ENCODE measurements around the gene RNU6-9.
"Not testable (repeated sequence)": the region's sequence is repeated elsewhere in the genome, so short reads cannot be mapped to it uniquely, and the experiment has no call there.

Gene RNU6-9

DNA sequence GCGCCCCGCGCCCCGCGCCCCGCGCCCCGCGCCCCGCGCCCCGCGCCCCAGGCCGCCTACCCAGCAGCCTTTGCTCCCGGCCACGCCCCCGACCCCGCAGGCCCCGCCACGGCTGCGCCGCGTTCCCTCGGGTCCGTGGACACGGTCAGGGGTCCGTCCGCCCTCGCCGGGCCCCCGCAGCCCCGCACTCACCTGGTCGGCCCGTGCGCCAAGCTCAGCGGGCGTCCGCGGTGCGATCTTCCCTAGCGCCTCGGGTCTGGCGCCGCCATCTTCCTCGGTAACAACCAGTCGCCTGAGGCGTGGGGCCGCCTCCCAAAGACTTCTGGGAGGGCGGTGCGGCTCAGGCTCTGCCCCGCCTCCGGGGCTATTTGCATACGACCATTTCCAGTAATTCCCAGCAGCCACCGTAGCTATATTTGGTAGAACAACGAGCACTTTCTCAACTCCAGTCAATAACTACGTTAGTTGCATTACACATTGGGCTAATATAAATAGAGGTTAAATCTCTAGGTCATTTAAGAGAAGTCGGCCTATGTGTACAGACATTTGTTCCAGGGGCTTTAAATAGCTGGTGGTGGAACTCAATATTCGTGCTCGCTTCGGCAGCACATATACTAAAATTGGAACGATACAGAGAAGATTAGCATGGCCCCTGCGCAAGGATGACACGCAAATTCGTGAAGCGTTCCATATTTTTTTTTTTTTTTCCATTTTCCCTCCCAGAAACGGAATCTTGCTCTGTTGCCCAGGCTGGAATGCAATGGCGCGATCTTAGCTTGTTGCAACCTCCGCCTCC, at the start of gene RNU6-9, which contains the start of gene MED16:
Gene RNU6-9 (plus strand): TSS at position 591 of the 796 bp plus-strand sequence.
Gene MED16 (minus strand): TSS at position 294 of the 796 bp plus-strand sequence. CDS start 2,056 bp downstream, outside the sequence.
- peak; percentile 89 for DNase-seq

DNA sequence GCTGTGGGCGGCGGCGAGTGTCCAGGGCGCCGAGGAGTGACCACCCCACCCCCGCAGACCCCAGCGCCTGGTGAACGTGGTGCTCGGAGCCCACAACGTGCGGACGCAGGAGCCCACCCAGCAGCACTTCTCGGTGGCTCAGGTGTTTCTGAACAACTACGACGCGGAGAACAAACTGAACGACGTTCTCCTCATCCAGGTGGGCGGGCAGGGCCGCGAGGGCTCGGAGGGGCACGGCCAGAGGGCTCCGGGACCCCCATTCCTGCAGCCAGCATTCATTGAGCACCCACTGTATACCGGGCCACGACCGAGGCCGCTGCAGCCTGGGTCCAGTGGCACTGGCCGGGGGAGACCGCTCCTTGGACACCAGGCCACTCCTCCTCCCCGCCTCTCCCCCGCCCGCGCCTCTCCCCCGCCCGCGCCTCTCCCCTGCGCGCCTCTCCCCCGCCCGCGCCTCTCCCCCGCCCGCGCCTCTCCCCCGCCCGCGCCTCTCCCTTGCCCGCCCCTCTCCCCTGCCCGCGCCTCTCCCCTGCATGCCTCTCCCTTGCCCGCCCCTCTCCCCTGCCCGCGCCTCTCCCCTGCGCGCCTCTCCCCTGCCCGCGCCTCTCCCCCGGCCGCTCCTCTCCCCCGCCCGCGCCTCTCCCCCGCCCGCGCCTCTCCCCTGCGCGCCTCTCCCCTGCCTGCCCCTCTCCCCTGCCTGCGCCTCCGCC, 49.3 kb upstream of the RNU6-9 start:
- DNase-seq, result peak; percentile 12

DNA sequence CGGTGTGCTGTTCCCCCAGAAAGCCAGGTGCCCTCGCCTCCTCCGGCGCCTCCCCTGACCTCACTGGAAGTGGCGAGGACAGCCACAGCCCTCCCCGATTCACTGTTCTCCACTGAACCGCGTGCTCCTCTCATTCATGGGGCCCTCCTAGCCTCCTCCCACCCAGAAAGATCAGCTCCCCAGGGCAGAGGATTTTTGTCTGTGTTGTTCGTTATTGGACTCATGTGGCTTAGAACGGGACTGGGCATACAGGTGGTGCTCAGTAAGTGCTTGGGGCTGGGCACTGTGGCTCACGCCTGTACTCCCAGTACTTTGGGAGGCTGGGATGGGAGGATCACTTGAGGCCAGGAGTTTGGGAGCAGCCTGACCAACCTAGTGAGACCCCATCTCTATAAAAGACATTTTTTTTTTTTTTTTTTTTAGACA, 48.7 kb upstream of the RNU6-9 start:
- peak; percentile 9 for DNase-seq

DNA sequence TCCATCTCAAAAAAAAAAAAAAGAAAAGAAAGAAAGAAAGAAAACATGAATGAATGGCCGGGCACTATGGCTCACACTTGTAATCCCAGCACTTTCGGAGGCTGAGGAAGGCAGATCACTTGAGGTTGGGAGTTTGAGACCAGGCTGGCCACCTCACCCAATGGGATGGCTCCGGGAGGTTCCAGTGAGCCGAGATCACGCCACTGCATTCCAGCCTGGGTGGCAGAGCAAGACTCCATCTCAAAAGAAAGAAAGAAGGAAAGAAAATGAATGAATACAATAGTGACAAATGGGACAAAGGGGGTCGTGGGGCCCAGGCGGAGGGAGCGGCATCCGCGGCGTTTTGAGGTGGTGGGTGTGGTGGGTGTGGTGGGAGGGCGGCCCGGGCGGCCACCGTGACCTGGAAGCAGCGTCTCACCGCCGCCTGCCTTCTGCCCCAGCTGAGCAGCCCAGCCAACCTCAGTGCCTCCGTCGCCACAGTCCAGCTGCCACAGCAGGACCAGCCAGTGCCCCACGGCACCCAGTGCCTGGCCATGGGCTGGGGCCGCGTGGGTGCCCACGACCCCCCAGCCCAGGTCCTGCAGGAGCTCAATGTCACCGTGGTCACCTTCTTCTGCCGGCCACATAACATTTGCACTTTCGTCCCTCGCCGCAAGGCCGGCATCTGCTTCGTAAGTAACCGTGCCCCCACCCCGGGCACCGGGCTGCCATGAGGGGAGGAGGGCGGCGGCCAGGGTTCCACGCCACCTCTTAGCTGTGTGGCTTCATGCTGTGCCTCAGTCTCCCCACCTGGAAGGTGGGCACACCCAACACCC, 47.4 kb upstream of the RNU6-9 start:
- DNase-seq, result no peak

DNA sequence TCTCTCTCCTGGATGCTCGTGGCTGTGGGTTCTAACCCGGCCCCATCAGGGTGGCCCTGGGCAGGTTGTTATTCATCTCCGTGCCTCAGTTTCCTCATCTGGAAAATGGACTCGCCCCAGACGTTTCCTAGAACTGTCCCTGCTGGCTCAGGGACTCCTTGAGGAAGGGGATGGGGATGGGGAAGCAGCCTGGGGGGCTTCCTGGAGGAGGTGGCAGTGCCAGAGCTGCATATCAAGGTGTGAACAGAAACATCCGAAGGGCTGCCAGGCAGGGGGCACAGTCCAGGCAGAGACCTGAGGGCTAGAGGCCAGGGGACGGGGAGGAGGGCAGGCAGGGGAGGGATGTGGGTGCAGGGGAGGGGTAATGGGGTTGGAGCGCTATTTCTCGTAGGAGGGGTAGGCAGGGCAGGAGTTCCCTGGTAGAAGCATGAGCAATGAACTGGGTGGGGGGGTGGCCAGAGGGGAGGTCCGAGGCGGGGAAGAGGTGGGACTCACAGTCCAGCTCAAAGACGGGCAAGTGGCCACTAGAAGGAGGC, 44.8 kb upstream of the RNU6-9 start:
- no peak for DNase-seq

DNA sequence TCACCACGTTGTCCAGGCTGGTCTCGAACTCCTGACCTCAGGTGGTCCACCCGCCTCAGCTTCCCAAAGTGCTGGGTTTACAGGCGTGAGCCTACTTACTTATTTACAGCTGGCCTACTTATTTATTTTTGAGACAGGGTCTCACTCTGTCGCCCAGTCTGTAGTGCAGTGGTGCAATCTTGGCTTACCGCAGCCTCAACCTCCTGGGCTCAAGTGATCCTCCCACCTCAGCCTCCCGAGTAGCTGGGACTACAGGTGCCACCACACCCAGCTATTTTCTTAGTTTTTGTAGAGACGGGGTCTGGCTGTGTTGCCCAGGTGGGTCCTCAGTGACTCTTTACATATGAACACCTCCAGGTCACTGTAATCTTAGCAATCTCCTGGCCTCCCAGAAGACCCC, 44.1 kb upstream of the RNU6-9 start:
- not testable (repeated sequence) for DNase-seq

DNA sequence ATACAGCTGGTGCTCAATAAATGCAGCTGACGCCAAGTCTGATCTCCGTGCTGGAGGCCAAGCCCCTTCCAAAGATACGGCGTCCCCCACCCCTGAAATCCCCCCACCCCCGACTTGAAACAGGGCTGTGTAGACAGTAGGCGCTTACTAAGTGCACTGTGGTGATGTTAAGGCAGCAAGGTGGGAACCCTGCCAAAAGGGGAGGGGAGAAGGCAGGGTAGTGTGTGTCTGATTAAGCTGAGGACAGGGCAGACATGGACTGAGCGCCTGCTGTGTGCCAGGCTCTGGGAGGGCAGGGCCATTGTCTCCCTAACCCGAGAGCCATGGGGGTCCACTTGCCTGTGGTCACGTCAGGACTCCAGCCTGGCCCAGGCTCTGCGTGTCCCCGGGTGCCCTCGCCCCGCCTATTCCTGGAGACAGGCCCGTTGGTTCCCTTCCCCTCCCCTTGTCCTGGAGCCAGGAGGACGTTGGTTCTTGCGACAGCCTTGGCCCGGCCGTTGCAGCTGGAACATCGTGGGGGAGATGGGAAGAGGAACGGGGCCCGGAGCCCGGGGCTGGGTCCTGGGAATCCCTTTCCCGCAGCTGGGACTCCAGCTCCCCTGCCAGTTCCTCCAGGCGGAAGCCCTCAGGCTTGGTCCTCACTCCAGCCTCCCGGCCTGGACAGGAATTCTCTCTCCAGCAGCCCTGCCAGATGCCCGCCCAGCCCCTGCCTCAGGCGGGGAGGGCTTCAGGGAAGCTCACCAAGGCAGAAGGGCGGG, 42.9 kb upstream of the RNU6-9 start:
- peak; percentile 22 for DNase-seq

DNA sequence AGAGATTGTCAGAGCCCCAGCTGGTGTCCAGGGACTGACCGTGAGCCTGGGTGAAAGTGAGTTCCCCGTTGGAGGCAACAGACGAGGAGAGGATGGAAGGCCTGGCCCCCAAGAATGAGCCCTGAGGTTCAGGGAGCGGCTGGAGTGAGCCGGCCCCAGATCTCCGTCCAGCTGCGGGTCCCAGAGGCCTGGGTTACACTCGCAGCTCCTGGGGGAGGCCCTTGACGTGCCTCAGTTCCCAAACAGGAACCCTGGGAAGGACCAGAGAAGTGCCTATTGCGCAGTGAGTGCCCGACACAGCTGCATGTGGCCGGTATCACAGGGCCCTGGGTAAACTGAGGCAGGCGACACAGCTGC, 42.3 kb upstream of the RNU6-9 start:
- no peak for DNase-seq

DNA sequence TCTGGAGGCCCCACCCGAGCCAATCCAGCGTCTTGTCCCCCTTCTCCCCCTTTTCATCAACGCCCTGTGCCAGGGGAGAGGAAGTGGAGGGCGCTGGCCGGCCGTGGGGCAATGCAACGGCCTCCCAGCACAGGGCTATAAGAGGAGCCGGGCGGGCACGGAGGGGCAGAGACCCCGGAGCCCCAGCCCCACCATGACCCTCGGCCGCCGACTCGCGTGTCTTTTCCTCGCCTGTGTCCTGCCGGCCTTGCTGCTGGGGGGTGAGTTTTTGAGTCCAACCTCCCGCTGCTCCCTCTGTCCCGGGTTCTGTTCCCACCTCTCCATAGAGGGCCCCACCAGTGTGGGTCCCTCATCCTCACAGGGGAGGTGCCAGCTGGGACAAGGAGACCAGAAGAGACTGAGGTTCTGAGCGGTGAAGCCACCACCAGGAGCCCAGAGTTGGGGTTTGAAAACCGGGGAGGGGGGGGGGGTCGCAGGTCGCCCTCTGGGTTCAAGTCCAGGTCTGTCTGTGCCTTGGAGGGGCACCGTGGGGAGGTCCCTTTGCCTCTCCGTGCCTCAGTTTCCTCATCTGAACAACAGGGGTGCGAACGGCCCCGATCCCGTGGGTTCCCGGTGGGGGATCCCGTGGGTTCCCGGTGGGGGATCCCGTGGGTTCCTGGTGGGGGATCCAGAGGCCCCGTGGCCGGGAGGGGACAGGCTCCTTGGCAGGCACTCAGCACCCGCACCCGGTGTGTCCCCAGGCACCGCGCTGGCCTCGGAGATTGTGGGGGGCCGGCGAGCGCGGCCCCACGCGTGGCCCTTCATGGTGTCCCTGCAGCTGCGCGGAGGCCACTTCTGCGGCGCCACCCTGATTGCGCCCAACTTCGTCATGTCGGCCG, 40.9 kb upstream of the RNU6-9 start, which contains the start of gene ELANE:
Gene ELANE (plus strand): TSS at position 168 of the 878 bp plus-strand sequence. CDS start 26 bp downstream, at position 194.
- no peak for DNase-seq

DNA sequence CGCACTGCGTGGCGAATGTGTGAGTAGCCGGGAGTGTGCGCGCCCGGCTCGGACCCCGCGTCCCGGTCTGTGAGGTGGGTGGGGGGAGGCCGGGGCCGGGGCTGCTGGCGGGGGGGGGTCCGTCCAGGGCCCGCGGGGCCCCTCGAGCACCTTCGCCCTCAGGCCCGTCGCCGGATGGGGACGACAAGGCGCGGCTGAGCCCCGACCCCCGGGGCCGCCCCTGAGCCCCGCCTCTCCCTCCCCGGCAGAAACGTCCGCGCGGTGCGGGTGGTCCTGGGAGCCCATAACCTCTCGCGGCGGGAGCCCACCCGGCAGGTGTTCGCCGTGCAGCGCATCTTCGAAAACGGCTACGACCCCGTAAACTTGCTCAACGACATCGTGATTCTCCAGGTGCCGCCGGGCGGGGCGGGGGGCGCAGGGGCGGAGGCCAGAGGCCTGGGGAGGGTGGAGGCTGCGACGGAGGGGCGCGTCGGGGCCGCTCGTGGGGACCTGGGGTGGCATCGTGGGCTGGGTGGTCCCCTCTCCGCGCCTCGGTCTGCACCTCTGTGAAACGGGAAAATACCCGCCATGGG, 40.2 kb upstream of the RNU6-9 start:
- DNase-seq, result no peak

DNA sequence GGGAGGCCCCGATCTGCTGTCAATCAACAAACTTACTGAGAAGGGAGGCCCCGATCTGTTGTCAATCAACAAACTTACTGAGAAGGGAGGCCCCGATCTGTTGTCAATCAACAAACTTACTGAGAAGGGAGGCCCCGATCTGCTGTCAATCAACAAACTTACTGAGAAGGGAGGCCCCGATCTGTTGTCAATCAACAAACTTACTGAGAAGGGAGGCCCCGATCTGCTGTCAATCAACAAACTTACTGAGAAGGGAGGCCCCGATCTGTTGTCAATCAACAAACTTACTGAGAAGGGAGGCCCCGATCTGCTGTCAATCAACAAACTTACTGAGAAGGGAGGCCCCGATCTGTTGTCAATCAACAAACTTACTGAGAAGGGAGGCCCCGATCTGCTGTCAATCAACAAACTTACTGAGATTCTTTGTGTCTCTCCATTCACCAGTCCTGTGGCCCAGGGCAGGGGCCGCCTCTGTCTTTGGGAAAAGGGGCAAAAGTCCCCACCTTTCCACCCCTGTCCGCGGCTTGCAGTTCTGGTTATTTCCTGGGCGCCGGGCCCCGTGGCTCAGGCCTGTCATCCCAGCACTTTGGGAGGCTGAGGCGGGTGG, 39.6 kb upstream of the RNU6-9 start:
- not testable (repeated sequence) for DNase-seq

DNA sequence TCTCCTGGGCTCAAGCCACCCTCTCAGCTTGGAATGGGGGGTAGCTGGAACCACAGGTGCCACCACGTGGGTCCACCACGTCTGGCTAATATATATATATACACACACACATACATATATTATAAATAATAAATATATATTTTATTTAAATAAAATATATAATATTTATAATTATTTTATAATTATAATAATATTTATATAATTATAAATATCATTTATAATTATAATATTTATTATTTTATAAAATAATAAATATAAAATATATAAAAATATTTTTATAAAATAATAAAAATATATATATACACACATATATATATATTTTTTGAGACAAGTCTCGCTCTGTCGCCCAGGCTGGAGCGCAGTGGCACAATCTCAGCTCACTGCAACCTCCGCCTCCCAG, 38.7 kb upstream of the RNU6-9 start:
- DNase-seq, result no peak

DNA sequence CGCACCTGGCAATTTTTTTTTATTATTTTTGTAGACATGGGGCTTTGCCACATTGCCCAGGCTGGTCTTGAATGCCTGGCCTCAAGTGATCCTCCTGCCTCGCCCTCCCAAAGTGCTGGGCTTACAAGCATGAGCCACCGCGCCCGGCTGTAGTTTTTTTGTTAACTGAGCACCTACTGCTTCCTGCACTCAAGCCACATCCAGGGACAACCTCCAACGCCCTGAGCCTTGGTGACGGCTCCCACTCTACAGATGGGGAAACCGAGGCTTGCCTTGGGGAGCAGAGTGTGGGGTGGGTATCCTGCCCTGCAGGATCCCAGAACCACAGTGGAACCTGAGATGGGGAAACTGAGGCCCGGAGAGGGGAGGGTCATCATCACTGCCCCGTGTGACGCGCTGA, 38.1 kb upstream of the RNU6-9 start:
- DNase-seq, result no peak

DNA sequence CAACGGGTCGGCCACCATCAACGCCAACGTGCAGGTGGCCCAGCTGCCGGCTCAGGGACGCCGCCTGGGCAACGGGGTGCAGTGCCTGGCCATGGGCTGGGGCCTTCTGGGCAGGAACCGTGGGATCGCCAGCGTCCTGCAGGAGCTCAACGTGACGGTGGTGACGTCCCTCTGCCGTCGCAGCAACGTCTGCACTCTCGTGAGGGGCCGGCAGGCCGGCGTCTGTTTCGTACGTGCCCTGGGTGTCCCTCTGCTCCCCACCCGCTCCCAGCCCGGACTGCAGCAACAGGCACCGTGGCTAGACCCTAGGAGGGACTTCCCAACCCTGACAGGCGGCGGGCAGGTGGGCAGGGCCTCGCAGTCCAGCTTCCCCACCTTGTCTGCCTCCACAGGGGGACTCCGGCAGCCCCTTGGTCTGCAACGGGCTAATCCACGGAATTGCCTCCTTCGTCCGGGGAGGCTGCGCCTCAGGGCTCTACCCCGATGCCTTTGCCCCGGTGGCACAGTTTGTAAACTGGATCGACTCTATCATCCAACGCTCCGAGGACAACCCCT, 37.6 kb upstream of the RNU6-9 start:
- DNase-seq, result no peak

DNA sequence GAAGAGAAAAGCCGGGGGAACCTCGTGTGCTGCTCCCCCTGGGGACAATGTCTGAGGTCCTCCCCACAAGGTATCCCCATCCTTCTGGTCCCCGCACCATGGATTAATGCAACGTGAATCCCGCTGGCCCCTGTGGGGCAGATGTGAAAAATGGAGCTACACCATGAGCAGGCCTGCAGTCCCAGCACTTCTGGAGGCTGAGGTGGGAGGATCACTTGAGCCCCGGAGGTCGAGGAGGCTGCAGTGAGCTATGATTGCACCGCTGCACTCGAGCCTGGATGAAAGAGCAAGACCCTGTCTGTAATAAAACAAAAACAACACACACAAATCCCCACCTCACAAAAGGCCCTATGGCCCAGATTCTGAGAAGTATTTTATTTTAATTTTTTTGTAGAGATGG, 35.0 kb upstream of the RNU6-9 start:
- no peak for DNase-seq

DNA sequence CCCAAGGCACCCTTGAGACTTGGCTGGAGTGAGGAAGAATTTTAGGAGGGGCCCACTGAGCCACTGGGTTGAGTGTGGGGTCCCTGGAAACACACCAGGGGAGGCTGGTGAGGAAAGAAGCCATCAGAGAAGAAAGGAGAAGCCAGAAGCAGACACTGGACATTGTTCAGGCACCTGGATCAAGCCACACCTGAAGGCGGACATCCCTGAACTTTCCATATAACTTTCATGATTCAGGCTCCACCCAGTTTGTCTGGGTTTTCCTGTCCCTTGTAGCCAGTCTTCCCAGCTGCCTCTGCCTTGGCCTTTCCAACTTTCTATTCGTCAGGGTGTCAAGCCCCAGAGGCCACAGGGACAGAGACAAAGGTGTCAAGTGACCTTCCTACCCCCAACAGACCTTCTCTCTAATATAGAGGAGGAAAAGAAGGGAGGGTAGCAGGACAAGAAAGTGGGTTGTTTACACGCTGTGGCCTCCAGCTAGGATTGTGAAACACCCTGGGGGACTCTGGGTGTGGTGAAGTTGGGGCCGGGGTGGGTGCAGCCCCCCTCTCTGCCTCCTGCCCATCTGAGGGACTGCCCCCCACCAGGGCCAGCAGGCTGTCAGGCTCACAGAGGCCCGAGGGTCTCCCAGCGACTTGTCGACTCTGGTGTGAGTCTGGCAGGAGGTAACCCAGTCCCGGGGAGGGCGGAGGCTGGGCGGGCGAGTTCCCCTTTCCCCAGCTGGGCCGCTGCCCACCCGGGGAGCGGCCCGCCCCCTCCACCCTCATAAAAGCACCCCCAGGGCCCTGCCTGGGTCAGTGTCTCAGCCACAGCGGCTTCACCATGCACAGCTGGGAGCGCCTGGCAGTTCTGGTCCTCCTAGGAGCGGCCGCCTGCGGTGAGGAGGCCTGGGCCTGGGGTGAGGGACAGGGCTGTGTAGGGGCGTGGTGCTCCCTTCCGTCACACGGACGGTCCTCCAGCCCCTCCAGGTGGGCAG, 34.1 kb upstream of the RNU6-9 start, which contains the start of gene CFD:
Gene CFD (plus strand): TSS at position 797 of the 976 bp plus-strand sequence. CDS start 26 bp downstream, at position 823.
- no peak for DNase-seq

DNA sequence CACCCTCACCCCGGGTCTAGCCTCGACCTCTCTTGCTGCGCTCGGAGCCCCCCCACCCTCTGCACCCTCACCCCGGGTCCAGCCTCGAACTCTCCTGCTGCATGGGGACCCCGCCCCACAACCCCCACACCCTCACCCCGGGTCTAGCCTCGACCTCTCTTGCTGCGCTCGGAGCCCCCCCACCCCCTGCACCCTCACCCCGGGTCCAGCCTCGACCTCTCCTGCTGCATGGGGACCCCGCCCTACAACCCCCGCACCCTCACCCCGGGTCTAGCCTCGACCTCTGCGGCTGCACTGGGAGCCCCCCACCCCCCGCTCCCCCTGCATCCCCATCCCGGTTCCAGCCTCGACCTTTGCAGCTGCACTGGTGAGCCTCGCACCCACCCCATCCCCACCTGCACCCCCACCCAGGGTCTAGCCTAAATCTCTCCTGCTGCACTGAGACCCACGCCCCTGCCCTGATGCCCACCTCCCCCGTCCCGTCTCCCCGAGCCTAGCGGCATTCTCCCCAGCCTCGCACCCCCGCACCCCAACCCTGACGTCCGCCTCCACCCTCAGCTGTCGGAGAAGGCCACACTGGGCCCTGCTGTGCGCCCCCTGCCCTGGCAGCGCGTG, 32.0 kb upstream of the RNU6-9 start:
- no peak for DNase-seq
